Activated CD8-positive, alpha-beta memory T cell treated with anti-CD3 and anti-CD28 coated beads for 36 hours (primary cell): Measurements from ENCODE around the gene PRX. TPM values are rescaled to one million over a fixed set of nuclear protein-coding genes. Genes with fewer than 3 reads are reported as not detected.

Source experiments
- CTCF ChIA-PET: fragments of 350-600 bp; sonication (Branson Sonifier 250); formaldehyde crosslinking; loops from one replicate; lab custom pipeline; 2021; ENCODE audit warnings: antibody characterized with exemption; lab: Charles Lee
- POLR2A ChIA-PET: fragments of 350-600 bp; sonication (Branson Sonifier 250); formaldehyde crosslinking; loops from one replicate; lab custom pipeline; 2021; ENCODE audit warnings: antibody characterized with exemption; lab: Charles Lee
- total RNA-seq, 2 experiments: library from RNA; stranded (reverse); gene quantifications; one replicate each; pipeline ENCODE4 v1.2.3, GENCODE V29; 2021

Gene PRX
- total RNA-seq, 2 experiments from 2014 or later = 0.67 to 0.84 TPM

DNA sequence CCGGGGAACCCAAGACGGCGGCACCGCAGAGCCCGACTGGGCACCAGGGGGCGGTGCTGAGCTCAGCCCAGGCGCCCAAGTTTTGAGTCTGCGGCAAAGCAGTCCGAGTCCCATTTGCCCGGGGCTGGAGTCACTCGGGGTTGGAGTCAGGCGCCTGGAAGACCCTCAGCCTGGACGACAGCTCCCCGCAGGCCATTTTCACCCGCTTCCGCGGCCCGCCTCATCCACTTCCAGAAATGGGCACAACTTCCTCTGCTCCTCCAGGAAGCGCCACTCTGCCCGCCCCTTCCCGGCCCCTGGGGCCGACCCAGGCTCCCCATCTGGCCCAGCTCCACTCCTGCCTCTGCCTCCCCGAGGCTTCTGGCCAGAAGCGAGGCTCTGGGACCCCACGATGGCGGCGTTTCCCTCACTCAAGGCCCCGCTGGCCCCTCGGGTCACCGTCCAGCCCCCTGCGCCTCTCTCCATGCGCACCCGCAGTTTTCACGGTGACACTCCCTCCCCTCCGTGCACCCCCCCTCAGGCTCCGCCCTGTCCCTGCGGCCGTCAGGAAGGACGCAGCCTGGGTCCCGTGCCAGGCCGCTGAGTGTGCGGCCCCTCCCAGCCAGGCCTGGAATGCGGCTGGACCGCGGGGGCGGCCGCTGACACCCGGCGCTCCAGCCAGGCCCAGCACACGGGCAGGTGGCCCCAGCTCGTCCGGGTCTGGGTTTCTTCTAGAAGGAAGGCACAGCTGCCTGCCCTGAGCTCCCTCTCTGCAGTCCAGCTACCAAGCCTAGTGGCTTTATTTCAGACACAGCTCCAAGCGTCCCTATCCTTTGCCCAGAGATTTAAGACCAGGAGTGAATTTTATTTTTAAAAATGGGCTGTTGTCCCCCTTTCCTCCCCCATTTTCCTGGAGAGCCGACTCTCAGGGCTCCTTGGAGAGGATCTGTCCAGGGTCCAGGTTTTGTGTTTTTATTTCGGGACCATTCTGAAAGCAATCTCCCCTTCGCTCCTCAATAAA lies 7.9 kb upstream of the PRX start:
- ChIA-PET POLR2A (interaction anchor here (0.6 to 2.3 kb wide), 8 partner anchors 17 to 990 kb away, joined by 3 to 12 read pairs (median 4); partner anchors contain the start of genes BLVRB and SERTAD3), CTCF (interaction anchor here (0.7 to 3.6 kb wide), 27 partner anchors 10 to 275 kb away, joined by 3 to 27 read pairs (median 4); partner anchors contain the start of genes BLVRB and SERTAD3)

DNA sequence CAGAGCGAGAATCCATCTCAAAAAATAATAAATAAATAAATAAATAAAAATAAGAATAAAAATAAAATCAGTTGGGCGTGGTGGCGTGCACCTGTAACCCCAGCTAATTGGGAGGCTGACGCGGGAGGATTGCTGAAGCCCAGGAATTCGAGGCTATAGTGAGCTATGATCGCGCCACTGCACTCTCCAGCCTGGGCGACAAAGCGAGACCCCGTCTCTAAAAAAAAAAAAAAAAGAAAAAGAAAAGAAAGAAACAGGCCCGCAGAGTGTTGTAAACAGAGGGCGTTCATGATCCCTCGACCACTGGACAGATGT lies 7.2 kb upstream of the PRX start:
- ChIA-PET POLR2A (interaction anchor here (0.6 to 2.3 kb wide), 8 partner anchors 16 to 991 kb away, joined by 3 to 12 read pairs (median 4); partner anchors contain the start of genes BLVRB and SERTAD3), CTCF (interaction anchor here (0.7 to 3.6 kb wide), 26 partner anchors 9 to 274 kb away, joined by 3 to 27 read pairs (median 4); partner anchors contain the start of genes BLVRB and SERTAD3)

DNA sequence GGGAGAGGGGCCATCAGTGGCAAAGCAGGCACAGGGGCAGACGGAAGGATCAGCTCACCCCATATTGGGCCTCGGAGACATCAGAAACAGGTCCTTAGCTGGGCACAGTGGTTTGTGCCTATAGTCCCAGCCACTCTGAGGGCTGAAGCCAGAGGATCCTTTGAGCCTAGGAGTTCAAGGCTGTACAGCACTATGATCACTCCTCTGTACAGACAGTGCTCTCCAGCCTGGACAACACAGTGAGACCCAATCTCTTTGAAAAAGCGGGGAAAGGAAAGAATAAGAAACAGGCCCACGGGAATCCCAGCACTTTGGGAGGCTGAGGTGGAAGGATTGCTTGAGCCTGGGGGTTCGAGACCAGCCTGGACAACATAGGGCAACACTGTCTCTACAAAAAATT lies 6.6 kb upstream of the PRX start:
- ChIA-PET POLR2A (interaction anchor here (1.5 to 1.9 kb wide), 2 partner anchors 25 to 46 kb away, joined by 5 to 12 read pairs; partner anchors contain the start of genes BLVRB and SERTAD3), CTCF (interaction anchor here (0.7 to 3.6 kb wide), 19 partner anchors 8 to 273 kb away, joined by 3 to 27 read pairs (median 4); partner anchors contain the start of genes BLVRB and SERTAD3)

DNA sequence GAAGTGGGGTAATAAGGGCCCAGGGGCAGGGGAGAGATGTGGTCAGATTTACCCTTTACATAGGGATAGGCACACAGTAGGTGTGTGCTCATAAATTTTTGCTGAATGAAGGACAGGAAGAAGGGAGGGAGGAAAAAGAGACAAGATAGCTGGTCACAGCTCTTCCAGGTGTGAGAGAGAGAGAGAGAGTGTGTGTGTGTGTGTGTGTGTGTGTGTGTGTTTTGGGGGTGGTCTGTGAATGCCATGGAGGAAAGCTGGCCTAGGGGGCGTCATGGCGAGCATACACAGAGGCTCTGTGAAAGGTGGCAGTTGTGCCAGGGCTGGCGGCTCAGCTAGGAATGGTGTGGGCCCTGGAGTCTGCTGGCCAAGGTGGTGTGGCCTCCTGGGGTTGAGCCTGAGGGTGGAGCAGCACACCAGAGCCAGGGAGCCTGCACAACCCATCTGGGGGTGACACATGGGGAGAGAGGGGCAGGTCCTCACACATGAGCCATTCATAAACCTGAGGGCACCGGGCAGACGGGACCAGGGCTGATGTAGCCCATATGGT lies 6.0 kb upstream of the PRX start:
- ChIA-PET CTCF (interaction anchor here (1.3 to 3.6 kb wide), 4 partner anchors 8 to 45 kb away, joined by 3 to 27 read pairs (median 18); partner anchors contain the start of genes BLVRB and SERTAD3), POLR2A (no interaction called here)

DNA sequence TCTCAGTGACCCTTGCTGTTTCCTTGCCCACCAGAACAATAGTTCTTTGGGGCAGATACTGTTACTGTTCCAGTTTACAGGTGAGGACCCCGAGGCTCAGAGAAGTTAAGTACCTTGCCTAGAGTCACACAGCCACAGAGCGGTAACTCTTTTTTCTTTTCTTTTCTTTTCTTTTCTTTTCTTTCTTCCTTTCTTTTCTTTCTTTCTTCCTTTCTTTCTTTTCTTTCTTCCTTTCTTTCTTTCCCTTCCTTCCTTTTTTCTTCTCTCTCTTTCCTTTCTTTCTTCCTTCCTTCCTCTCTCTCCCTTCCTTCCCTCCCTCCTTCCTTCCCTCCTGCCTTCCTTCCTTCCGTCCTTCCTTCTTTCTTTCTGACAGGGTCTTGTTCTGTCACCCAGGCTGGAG lies 4.9 kb upstream of the PRX start:
- CTCF ChIA-PET = interaction anchor here (1.3 kb wide), 2 partner anchors 14 to 15 kb away, joined by 3 read pairs; no protein-coding TSS in a partner anchor
- POLR2A ChIA-PET = no interaction called here

DNA sequence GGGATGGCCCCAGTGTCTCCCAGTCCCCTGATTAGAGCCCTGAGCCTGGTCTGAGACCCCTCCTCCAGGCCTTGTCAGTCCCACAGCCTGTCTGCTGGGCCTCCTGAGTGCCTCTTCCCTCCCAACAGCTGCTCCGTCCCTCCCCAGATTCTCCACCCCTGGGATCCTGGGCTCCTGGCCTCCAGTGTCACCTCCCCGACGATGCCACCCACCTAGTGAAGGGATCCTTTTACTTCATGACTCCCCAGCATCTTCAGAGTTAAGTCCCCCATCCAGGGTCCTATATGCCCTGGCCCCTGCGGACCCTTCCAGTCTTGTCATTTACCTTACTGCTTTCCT lies 4.4 kb upstream of the PRX start:
- CTCF ChIA-PET = interaction anchor here (0.6 to 1.3 kb wide), 2 partner anchors 14 to 209 kb away, joined by 3 read pairs; no protein-coding TSS in a partner anchor
- POLR2A ChIA-PET = interaction anchor here (0.6 kb wide), 1 partner anchor 68 kb away, joined by 6 read pairs; no protein-coding TSS in a partner anchor

DNA sequence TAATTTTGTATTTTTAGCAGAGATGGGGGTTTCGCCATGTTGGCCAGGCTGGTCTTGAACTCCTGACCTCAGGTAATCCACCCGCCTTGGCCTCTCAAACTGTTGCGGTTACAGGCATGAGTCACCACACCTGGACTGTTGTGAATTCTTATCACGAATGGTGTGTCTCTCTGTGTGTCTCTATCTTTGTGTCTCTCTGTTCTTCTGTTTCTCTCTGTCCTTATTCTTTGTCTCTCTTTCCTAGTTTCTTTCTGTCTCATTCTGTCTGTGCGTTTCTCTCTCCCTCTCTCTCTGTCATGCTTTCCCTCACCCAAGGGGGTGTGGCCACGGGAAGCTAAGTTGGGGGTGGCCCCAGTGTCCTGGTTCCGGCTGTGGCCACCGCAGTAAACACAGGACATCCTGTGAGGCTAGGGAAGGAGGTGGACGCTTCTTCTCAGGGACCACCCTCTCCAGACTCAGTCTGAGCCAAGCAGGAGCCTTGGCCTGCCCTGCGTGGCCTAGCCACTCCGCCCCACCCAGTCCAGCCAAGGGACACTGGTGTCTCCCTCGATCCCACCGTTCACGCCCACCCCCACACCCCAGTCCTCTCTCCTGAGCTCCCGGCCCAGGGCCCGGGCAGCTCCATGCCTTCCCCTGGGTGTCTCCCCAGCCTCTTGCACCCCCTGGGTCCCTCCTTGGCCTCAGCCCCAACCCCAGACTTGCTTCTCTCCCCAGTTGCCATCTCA lies 3.9 kb upstream of the PRX start:
- ChIA-PET CTCF (interaction anchor here (0.6 to 1.3 kb wide), 2 partner anchors 14 to 209 kb away, joined by 3 read pairs; no protein-coding TSS in a partner anchor), POLR2A (interaction anchor here (0.6 kb wide), 1 partner anchor 67 kb away, joined by 6 read pairs; no protein-coding TSS in a partner anchor)

DNA sequence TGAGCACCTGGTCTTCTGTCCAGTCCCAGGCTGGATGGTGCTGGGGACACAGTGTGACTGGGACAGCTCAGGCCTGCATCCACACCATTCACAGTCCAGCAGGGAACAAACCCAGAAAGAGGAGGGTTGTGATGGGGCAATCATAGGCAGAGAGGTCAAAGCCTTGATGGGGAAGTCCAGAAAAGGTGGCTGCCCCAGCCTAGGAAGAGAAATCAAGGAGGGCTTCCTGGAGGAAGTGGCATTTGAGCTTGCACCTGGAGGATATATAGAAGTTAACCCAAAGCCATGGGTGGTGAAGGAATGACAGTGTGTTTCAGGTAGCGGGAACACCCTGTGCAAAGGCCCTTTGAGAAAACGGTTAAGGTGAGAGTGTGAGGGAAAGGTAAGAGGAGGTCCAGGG lies 2.6 kb upstream of the PRX start:
- ChIA-PET POLR2A (interaction anchor here (0.5 kb wide), 1 partner anchor 223 kb away, joined by 7 read pairs; no protein-coding TSS in a partner anchor), CTCF (interaction anchor here (0.8 kb wide), 1 partner anchor 111 kb away, joined by 3 read pairs; no protein-coding TSS in a partner anchor)

DNA sequence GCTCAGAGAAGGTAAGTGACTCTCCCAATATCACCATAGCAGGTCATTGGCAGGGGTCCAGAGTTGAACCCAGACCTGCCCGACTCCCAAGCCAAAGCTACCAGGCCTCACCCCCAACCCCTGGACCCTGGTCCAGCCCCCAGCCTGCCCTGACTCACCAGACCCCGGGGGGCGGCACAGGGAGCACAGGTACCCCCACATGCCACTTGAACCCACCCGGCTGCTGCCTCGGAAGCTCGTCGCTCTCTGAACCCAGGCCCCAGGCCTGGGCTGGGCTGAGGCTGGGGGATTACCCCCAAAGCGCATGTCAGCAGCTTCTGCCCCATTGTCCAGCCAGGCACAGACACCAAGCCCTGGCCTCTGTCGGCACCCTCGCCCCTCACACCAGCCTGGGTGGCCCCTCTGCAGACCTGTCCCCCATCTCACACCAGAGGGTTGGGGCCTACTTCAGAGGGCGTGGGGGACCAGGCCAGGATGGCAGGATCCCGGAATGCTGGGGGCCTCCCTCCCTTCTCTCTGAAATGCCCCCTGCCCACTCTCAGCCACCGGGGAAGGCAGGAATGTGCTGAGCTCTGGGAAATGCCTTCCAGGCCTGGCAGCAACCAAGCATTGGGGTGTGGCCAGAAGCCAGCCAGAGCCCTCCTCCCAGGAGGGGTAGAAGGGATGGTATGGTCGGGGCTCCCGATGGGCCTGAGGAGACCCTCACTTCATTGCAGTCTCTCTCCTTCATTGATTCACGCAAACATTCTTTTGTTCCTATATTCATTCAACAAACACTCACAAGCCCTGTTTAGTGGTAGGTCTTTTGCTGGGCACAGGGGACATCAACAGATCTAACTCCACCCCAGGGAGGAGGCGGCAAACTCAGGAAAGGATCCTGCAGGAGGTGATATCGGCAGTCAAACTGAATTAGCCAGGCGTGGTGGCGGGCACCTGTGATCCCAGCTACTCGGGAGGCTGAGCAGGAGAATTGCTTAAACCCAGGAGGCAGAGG lies 1.7 kb upstream of the PRX start:
- ChIA-PET POLR2A (interaction anchor here (0.5 kb wide), 1 partner anchor 224 kb away, joined by 7 read pairs; no protein-coding TSS in a partner anchor), CTCF (interaction anchor here (0.6 kb wide), 1 partner anchor 1077 kb away, joined by 4 read pairs; no protein-coding TSS in a partner anchor)

DNA sequence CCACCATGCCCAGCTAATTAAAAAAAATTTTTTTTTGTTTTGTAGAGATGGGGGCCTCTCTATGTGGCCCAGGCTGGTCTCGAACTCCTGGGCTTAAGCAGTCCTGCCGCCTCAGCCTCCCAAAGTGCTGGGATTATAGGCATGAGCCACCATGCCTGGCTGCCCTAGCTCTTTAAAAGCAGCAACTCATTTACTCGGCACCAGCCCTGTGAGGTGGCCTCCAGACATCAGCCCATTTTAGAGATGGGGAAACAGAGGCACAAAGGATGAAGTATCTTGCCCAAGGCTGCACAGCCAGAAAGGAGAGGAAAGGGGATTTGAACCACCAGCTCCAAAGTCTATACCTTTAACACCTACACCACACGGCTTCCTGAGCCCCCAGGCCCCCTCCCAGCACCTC lies 312 bp downstream of the PRX start:
- POLR2A ChIA-PET = interaction anchor here (0.6 kb wide), 1 partner anchor 262 kb away, joined by 4 read pairs; no protein-coding TSS in a partner anchor
- CTCF ChIA-PET = interaction anchor here (2.7 kb wide), 1 partner anchor 7 kb away, joined by 16 read pairs; no protein-coding TSS in a partner anchor

DNA sequence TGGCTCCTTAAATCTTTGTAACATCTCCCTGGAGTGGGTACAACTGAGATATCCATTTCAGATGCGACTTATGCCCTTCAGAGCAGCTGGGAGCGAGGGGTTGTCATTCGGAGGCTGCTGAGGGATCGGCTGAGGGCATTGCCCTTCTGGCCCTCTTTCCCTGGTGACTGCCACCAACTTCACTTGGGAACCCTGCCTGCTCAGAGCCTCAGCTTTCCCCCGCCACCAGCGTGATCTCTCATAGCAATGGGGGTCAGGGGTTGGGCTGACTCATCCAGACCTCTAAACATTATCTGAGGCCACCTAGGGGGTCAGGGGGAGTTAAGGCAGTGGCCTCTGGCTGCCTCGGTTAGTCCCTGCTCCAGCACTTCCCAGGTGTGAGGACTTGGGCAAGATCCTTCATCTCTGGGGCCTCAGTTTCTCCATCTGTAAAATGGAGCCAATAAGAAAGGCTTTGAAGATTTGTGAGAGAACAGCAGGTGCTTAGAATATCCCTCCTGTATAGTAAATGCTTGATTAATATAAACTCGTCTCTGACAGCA lies 1.1 kb downstream of the PRX start:
- POLR2A ChIA-PET = no interaction called here
- CTCF ChIA-PET = interaction anchor here (2.7 kb wide), 1 partner anchor 8 kb away, joined by 16 read pairs; no protein-coding TSS in a partner anchor

DNA sequence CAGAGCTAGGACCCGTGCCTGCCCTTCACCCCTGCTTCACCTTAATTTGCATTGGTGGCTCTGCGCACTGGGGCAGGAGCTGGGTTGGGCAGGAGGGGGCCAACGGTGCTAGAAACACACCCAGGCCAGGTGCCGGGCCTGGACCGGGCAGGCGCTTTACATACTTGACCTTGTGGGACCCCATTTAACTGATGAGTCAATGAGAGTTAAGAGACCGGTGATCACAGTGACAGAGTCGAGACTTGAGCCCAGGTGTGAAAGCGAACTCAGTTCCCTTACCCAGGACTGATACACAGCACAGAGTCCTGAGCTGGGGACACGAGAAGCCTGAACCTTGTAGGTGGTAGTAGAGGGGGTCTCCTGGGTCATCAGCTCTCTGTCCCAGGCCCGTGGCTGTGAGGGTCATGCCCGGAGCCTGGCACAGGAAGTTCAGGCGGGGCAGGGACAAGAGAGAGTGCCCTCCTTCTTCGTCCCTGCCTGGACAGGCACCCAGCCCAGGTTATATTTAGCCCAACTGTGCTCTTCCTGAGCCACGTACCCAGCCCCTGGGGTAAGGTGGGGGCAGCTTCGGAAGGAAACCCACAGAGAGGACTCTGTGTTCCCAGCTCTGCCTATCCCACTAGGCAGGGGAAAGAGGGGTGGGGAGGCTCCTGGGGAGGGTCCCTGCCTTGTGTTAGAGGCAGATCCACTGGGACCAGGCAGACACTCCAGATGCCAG lies 1.9 kb downstream of the PRX start:
- CTCF ChIA-PET = interaction anchor here (1.2 to 2.7 kb wide), 2 partner anchors 9 to 188 kb away, joined by 4 to 16 read pairs; no protein-coding TSS in a partner anchor
- POLR2A ChIA-PET = no interaction called here

DNA sequence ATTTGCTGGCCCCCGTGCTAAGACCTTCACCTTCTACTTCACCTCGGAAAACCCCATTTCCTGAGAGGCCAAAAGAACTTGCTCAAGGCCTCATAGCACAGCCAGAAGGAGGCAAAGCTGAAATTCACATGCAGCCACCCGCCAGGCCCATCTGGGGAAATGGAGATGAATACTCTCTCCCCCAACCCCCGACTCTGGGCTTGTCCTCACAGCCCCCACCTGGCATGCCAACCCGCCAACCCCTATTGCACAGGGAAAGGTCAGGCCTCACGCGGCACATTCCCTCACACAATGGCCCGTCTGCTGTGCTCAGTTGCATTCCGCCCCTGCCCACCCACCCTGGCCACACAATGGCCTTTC lies 3.2 kb downstream of the PRX start:
- POLR2A ChIA-PET = no interaction called here
- CTCF ChIA-PET = interaction anchor here (1.2 kb wide), 1 partner anchor 189 kb away, joined by 4 read pairs; no protein-coding TSS in a partner anchor

DNA sequence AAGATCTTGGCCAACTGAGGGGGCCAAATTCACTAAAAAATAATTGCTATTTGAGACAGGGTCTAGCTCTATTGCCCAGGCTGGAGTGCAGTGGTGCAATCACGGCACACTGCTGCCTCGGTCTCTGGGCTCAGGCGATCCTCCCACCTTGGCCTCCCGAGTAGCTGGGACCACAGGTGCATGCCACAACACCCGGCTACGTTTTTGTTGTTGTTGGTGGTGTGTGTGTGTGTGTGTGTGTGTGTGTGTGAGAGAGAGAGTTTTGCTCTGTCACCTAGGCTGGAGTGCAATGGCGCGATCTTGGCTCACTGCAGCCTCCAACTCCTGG lies 4.6 kb downstream of the PRX start:
- POLR2A ChIA-PET = interaction anchor here (0.6 kb wide), 1 partner anchor 212 kb away, joined by 3 read pairs; no protein-coding TSS in a partner anchor

DNA sequence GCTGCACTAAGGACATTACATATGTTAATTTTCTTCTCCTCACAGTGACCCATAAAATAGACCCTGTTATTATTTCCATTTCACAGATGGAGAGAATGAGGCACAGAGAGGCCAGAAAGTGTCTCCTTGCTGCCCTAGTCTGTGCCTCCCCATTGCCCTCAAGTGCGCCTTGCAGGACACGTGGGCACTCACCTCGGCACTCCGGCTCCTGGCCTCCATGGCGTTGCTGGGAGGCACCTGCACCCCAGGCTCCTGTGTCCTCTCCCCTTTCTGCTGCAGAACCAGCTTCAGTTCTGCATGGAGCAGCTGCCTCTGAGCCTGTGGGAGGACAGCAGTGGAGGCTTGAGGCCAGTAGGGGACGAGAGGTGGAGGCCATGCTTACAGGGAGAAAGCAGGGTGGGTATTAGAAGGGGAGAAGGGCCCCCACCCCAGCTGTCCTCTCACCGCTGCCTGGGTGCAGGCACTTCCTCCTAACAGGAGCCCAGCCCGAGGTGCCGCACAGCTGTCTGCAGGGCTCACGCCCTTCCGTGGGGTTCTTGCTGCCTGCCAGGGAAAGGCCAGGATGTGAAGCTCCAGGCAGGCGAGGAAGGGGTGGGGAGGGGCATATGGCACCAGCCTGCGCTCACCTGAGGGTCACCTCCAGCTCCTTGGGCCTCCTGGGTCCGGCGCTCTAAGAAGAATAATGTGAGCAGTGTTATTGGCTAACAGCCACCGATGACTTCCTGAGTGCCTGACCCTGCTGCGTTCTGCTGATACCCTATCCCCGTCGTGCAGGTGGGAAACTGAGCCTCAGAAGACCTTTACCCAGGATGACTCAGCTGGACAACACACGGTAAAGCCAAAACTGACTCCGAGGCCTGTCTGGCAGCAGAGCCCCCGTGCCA lies 5.2 kb downstream of the PRX start:
- POLR2A ChIA-PET = interaction anchor here (0.6 kb wide), 1 partner anchor 213 kb away, joined by 3 read pairs; no protein-coding TSS in a partner anchor

More for the DNA sequence above, 4.6 kb downstream of the PRX start:
- CTCF ChIA-PET = interaction anchor here (0.9 kb wide), 1 partner anchor 23 kb away, joined by 3 read pairs; no protein-coding TSS in a partner anchor

More for the DNA sequence above, 5.2 kb downstream of the PRX start:
- CTCF ChIA-PET = interaction anchor here (0.9 to 2.8 kb wide), 3 partner anchors 13 to 103 kb away, joined by 3 to 12 read pairs (median 4); no protein-coding TSS in a partner anchor
